HepG2 (cell line): ENCODE measurements around the gene MRPL20. TPM values are rescaled to one million over a fixed set of nuclear protein-coding genes. Genes with fewer than 3 reads are reported as not detected.

ENCODE experiments used
- ATAC-seq: fragments of 200-7000 bp; cut with Tn5 transposase; 3 replicates; pipeline ENCODE4 v1.9.1; 2020; ENCODE audit warnings: mild to moderate bottlenecking, moderate library complexity
- BruUV-seq: library from RNA; stranded (reverse); fragments of 400-500 nt; replicated peaks from 2 replicates; lab custom pipeline; 2021; lab: Mats Ljungman, UMichigan
- CTCF ChIA-PET: fragments of 300-600 bp; formaldehyde crosslinking; extraction: SDS; loops from one replicate; lab custom pipeline; 2021; ENCODE audit warnings: low total read pairs, inconsistent platforms, low intra/inter-chr PET ratio; lab: Yijun Ruan, JAX
- POLR2A ChIA-PET: fragments of 350-600 bp; sonication (Branson Sonifier 250); formaldehyde crosslinking; loops from one replicate; lab custom pipeline; 2020; ENCODE audit warnings: antibody characterized with exemption, inconsistent platforms; lab: Yijun Ruan, JAX
- DNase-seq: peaks from one replicate; pipeline ENCODE4 v3.0.0-alpha.2; 2015; ENCODE audit warnings: low spot score
- FAIRE-seq: peaks from 3 replicates; lab custom pipeline; 2011; peaks lifted over from hg19 to GRCh38; lab: Jason Lieb, UNC
- H2AFZ ChIP-seq: one replicate; pipeline ENCODE4 v1.6.1; 2011; ENCODE audit warnings: low read length, inconsistent platforms
- H3K27ac ChIP-seq: fragments of 300-600 bp; 3 replicates; pipeline ENCODE4 v1.8.0; 2011; ENCODE audit warnings: mixed run types, mild to moderate bottlenecking, mixed read lengths, low read length, inconsistent platforms; ENCODE audit not compliant: insufficient read depth; ENCODE audit errors: extremely low read length
- H3K27me3 ChIP-seq, 2 experiments: fragments of 200-600 bp in 1 of 2; 2 replicates in 1 of 2; 3 replicates in 1 of 2; pipeline versions ENCODE4 v1.6.0 to v1.8.0; 2011; ENCODE audit warnings: low read length in 2 of 2, mild to moderate bottlenecking in 2 of 2, moderate library complexity in 2 of 2, inconsistent platforms in 1 of 2; ENCODE audit not compliant: insufficient read depth in 2 of 2, control insufficient read depth in 1 of 2
- H3K36me3 ChIP-seq, 2 experiments: fragments of 200-600 bp in 1 of 2; replicated peaks in 1 of 2; 2 replicates in 1 of 2; 3 replicates in 1 of 2; pipeline versions ENCODE4 v1.5.1 to v1.8.0; 2011; ENCODE audit warnings: low read length in 2 of 2, inconsistent platforms in 1 of 2; ENCODE audit not compliant: insufficient read depth in 2 of 2, control insufficient read depth in 1 of 2
- H3K4me1 ChIP-seq: 2 replicates; pipeline ENCODE4 v1.5.1; 2012; ENCODE audit warnings: low read length, inconsistent platforms; ENCODE audit not compliant: insufficient read depth
- H3K4me2 ChIP-seq: 2 replicates; pipeline ENCODE4 v1.6.0; 2011; ENCODE audit warnings: low read depth, low read length, inconsistent platforms
- H3K4me3 ChIP-seq, 3 experiments: fragments of 200-600 bp in 1 of 3; sonication (generic), shearing (Covaris generic) in 1 of 3; replicated peaks in 1 of 3; 2 replicates each; pipeline ENCODE4 v1.5.1; 2011 to 2016; ENCODE audit warnings: low read length in 3 of 3, inconsistent platforms in 2 of 3, low read depth in 2 of 3, mild to moderate bottlenecking in 2 of 3, control low read depth in 1 of 3, mixed read lengths in 1 of 3; ENCODE audit not compliant: insufficient read depth in 1 of 3
- H3K79me2 ChIP-seq: one replicate; pipeline ENCODE4 v1.6.1; 2011; ENCODE audit warnings: low read length, inconsistent platforms; ENCODE audit not compliant: insufficient read depth
- H3K9ac ChIP-seq: 2 replicates; pipeline ENCODE4 v1.6.0; 2011; ENCODE audit warnings: mild to moderate bottlenecking, low read depth, low read length, inconsistent platforms; ENCODE audit not compliant: insufficient read depth
- H3K9me3 ChIP-seq: 2 replicates; pipeline ENCODE4 v1.5.1; 2012; ENCODE audit warnings: mild to moderate bottlenecking, low read length
- H4K20me1 ChIP-seq: 2 replicates; pipeline ENCODE4 v1.6.0; 2011; ENCODE audit warnings: inconsistent platforms, mild to moderate bottlenecking, low read length, moderate library complexity; ENCODE audit not compliant: insufficient read depth
- KAT7 ChIP-seq: IDR thresholded peaks from 2 replicates; pipeline ENCODE4 v1.6.1; 2018; ENCODE audit warnings: borderline replicate concordance, missing compliant biosample characterization
- NCOR1 ChIP-seq: fragments of 200-600 bp; sonication (generic); IDR thresholded peaks from 2 replicates; pipeline ENCODE4 v1.7.0; 2017; ENCODE audit warnings: antibody characterized with exemption, low read length, borderline replicate concordance
- RFX5 ChIP-seq: IDR thresholded peaks from 2 replicates; pipeline ENCODE4 v1.6.1; 2011; ENCODE audit warnings: low read depth, low read length, improper control_type of control experiment
- SAP130 ChIP-seq: IDR thresholded peaks from 2 replicates; pipeline ENCODE4 v1.6.1; 2016; ENCODE audit warnings: low read depth
- TRAFD1 ChIP-seq: sonication (generic); formaldehyde crosslinking; IDR thresholded peaks from 2 replicates; pipeline ENCODE4 v1.5.1; 2020; ENCODE audit warnings: missing genetic modification reagents, mild to moderate bottlenecking, borderline replicate concordance
- ZNF687 ChIP-seq: sonication (generic); formaldehyde crosslinking; IDR thresholded peaks from 2 replicates; pipeline ENCODE4 v1.5.1; 2020; ENCODE audit warnings: mild to moderate bottlenecking, missing genetic modification reagents, moderate library complexity
- WGBS: methylation state at CpG from one replicate; pipeline ENCODE4 v1.1.6; 2017; ENCODE audit warnings: low lambda C conversion rate; 5-methylcytosine and 5-hydroxymethylcytosine counted together
- in situ Hi-C: cut with HindIII; loops from 2 replicates; pipeline ENCODE4 v1.10.0; 2017; ENCODE audit warnings: low pct_unique_long_range_greater_than_20kb; ENCODE audit not compliant: extremely low pct_ligation_motif_present
- intact Hi-C: fragments of 100-400 bp; cut with micrococcal nuclease; formaldehyde crosslinking; loops from one replicate; pipeline ENCODE4 v1.10.0; 2022; ENCODE audit not compliant: unreplicated experiment
- polyA plus RNA-seq, 8 experiments: library from polyadenylated mRNA; depleted of rRNA in 3 of 8; stranded (reverse) in 7 of 8; unstranded in 1 of 8; fragments of >200 nt; fragmentation: Illumina TruSeq in 4 of 8; extraction: Trizol in 4 of 8; gene quantifications; 2 replicates each; pipeline versions ENCODE4 v1.2.1 to v1.2.3, GENCODE V29; 2011 to 2016; ENCODE audit warnings: low read depth in 4 of 8, missing spikeins in 1 of 8, mixed read lengths in 1 of 8; ENCODE audit not compliant: insufficient read depth in 1 of 8
- total RNA-seq, 5 experiments: library from RNA; depleted of rRNA; stranded (reverse); fragments of >200 nt; fragmentation: Illumina TruSeq; extraction: Trizol; gene quantifications; 2 replicates each; pipeline ENCODE4 v1.2.3, GENCODE V29; 2016; ENCODE audit warnings: low read depth in 1 of 5
- TF ChIP-seq, protein P1 (sequence below): fragments of 450-650 bp; IDR thresholded peaks from 2 replicates; pipeline ENCODE4 v1.6.1; 2016
- TF ChIP-seq, protein P2 (sequence below): sonication (generic); formaldehyde crosslinking; IDR thresholded peaks from 2 replicates; pipeline ENCODE4 v1.5.1; 2020; ENCODE audit warnings: mild to moderate bottlenecking, missing genetic modification reagents
- TF ChIP-seq, protein P3 (sequence below): sonication (generic); formaldehyde crosslinking; IDR thresholded peaks from 2 replicates; pipeline ENCODE4 v1.4.0; 2020; ENCODE audit warnings: missing genetic modification reagents

MRPL20 gene
- total and polyA plus RNA-seq, 2 of the 13 experiments (the other 11 are each of a cell fraction or from before 2014, with no cell fraction given) = 59.2 to 127 TPM

- Histone ChIP-seq H2AFZ (no peak overlapping the region), H3K79me2 (peaks cover 51% of the 10 kb centered on the region), H3K9ac (peak overlapping the region; percentile 98), H3K4me1 (peaks cover 45% of the 10 kb centered on the region), H3K9me3 (no peaks in the 10 kb centered on the region), H3K36me3 (peaks cover 20 to 55% of the 10 kb centered on the region in 2 experiments), H3K27me3 (no peaks in the 10 kb centered on the region), H3K4me3 (peak overlapping the region; percentile 75 to 95 (median 93)), H4K20me1 (peaks cover 17% of the 10 kb centered on the region), H3K27ac (peak overlapping the region; percentile 82), H3K4me2 (peak overlapping the region; percentile 85)
- no peak for FAIRE-seq
- in situ Hi-C loops = no loop called here
- TSS peak; percentile 60 for BruUV-seq
- CTCF ChIA-PET = no interaction called here
- DNase-seq = peak; percentile 39
- no peak for ATAC-seq
- WGBS = 37% methylated on average over 18 of the region's 19 CpGs
- POLR2A ChIA-PET = interaction anchor here (1.1 to 12.4 kb wide), 6 partner anchors 10 to 107 kb away, joined by 3 to 355 read pairs (median 21); partner anchors contain the start of genes AURKAIP1, MRPL20, MXRA8 and VWA1
- intact Hi-C loops = loop anchor here (2.0 kb wide), 1 partner anchor 21 kb away; no protein-coding TSS in a partner anchor
- TF ChIP-seq ZNF687 (CRISPR knock-in tag) (peak; percentile 41; the same call in 1 of the 2 replicates), RFX5 (no peak), KAT7 (CRISPR knock-in tag) (no peak), SAP130 (CRISPR knock-in tag) (peak; percentile 69), NCOR1 (no peak), TRAFD1 (CRISPR knock-in tag) (no peak)
- TF ChIP-seq, protein P1, sequence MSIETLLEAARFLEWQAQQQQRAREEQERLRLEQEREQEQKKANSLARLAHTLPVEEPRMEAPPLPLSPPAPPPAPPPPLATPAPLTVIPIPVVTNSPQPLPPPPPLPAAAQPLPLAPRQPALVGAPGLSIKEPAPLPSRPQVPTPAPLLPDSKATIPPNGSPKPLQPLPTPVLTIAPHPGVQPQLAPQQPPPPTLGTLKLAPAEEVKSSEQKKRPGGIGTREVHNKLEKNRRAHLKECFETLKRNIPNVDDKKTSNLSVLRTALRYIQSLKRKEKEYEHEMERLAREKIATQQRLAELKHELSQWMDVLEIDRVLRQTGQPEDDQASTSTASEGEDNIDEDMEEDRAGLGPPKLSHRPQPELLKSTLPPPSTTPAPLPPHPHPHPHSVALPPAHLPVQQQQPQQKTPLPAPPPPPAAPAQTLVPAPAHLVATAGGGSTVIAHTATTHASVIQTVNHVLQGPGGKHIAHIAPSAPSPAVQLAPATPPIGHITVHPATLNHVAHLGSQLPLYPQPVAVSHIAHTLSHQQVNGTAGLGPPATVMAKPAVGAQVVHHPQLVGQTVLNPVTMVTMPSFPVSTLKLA = peak; percentile 46
- TF ChIP-seq, protein P2, sequence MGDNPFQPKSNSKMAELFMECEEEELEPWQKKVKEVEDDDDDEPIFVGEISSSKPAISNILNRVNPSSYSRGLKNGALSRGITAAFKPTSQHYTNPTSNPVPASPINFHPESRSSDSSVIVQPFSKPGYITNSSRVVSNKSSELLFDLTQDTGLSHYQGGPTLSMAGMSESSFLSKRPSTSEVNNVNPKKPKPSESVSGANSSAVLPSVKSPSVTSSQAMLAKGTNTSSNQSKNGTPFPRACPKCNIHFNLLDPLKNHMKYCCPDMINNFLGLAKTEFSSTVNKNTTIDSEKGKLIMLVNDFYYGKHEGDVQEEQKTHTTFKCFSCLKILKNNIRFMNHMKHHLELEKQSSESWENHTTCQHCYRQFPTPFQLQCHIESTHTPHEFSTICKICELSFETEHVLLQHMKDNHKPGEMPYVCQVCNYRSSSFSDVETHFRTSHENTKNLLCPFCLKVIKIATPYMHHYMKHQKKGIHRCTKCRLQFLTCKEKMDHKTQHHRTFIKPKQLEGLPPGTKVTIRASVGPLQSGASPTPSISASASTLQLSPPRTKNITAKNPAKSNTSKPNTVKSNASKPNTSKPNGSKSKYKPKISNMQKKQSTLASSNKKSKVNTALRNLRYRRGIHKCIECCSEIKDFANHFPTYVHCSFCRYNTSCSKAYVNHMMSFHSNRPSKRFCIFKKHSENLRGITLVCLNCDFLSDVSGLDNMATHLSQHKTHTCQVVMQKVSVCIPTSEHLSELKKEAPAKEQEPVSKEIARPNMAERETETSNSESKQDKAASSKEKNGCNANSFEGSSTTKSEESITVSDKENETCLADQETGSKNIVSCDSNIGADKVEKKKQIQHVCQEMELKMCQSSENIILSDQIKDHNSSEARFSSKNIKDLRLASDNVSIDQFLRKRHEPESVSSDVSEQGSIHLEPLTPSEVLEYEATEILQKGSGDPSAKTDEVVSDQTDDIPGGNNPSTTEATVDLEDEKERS = peak; percentile 58; the same call in 1 of the 2 replicates
- TF ChIP-seq, protein P3, sequence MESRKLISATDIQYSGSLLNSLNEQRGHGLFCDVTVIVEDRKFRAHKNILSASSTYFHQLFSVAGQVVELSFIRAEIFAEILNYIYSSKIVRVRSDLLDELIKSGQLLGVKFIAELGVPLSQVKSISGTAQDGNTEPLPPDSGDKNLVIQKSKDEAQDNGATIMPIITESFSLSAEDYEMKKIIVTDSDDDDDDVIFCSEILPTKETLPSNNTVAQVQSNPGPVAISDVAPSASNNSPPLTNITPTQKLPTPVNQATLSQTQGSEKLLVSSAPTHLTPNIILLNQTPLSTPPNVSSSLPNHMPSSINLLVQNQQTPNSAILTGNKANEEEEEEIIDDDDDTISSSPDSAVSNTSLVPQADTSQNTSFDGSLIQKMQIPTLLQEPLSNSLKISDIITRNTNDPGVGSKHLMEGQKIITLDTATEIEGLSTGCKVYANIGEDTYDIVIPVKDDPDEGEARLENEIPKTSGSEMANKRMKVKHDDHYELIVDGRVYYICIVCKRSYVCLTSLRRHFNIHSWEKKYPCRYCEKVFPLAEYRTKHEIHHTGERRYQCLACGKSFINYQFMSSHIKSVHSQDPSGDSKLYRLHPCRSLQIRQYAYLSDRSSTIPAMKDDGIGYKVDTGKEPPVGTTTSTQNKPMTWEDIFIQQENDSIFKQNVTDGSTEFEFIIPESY (CRISPR knock-in tag) = peak; percentile 93
Measured at GRCh38 chr1:1397839-1398523, 9.1 kb downstream of the MRPL20 start.
